ENCODE measurements around the gene SGSM1.
A peak's percentile ranks its signal among the peaks of the same experiment; 100 is the strongest.

SGSM1 gene

DNA sequence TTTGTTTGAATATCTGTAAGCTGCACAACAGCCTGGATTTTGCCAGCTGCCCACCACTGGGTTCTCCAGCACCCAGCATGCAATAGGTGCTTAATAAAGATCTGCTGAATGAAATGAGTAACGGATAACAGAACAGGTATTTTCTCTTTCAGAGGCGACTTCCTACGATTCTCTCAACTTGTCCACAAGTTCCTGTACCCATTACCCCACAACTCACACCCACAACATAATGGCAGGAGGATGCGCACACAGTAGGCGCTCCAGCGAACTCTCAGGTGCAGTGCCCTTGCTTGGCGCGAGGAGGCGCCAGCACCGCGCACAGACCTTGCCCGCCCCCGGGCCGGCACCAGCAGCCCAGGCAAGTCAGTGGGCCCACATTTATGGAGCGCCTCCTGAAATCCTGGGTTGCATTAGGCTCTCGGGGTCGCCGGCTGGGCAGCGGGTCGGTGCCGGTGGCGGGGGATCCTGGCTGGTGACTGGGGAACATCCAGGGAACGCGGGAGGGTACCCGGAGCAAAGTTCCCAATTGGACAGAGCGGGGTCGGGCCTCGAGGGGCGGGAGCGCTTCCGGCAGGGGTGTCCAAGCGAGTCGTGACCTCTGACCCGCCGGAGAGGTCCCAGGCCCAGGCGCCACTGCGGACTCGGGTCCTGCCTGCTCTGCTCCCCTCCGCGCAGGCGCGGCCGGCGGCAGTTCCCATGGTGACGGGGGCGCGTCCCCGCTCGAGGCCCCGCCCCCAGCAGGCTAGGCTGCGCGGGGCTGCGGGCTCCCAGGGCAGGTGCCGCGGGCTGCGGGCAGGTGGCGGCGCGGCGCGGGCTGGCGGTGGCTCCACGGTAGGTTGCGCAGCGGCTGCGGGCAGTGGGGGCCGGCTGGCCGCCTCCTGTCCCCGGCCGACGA lies 146.2 kb downstream of the SGSM1 start, which contains the start of gene KIAA1671:
Gene KIAA1671, plus strand, starts transcription at position 775 of the 895 bp plus-strand sequence. CDS start 75,284 bp downstream, outside the sequence.
- DNase-seq (ENCODE audit: low read depth), result peak; percentile 68

DNA sequence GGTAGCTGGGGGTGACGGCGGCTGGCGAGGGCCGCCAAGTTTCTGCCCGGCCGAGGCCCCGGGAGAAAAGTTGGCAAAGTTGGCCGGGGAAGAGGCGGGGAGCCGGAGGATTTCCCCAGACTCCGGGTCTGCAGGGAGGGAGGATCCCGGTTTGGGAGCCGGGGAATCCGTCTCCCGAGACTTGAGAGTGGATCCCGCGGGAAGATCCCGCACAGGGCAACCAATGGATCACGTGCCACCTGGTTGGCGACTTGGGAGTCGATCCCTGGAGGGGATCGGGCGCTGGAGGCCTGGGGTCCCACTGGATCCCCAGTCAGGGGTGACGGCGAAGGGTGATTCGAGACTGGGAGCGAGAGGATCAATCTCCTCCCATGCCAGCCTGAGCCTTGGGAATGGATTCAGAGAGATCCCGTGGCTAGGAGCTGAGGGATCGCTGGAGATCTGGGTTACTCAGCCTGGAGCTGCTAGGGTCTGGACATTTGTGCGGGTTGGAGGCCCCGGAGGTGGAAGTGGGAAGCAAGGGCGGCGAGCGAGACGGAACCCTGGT lies 146.9 kb downstream of the SGSM1 start:
- no peak for DNase-seq (ENCODE audit: low read depth)

DNA sequence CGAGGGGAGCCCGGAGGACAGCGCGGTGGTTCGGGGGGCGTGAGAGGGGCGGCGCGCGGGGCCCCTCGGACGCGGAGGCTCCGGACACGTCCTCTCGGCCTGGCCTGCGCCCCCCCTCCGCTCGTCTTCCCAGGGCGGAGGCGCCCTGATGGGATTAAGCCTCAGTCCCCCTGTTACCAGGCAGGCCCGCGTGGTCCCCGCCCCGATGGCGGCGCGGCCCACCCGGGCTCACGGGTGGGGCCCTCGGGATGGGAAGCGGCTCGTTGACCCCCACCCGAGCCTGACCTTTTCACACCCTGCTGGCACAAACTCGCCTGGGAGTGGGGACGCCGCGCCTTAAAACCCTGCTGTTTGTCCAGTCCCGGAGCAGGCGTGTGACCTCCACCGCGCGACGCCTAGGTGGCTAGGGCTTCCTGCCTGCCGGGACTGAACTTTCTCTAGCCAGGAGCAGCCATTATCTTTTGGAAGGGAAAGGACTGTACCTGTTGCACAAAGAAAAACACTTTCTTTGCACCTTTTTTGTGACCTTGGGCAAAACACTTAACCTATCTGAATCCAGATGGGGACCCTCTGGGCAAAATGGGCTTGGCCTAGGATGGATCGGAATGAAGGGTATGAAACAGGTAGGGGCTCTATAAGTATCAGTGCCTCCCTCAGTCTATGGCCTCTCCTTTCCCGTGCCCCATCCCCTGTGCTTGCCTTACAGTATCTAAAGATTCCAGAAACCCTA lies 147.5 kb downstream of the SGSM1 start:
- no peak for DNase-seq (ENCODE audit: low read depth)

GRCh38 chr22:24954114-24954463 lies 148.1 kb downstream of the SGSM1 start:
- DNase-seq (ENCODE audit: low read depth), result no peak

GRCh38 chr22:24954856-24955255 lies 148.8 kb downstream of the SGSM1 start:
- DNase-seq (ENCODE audit: low read depth), result no peak

DNA sequence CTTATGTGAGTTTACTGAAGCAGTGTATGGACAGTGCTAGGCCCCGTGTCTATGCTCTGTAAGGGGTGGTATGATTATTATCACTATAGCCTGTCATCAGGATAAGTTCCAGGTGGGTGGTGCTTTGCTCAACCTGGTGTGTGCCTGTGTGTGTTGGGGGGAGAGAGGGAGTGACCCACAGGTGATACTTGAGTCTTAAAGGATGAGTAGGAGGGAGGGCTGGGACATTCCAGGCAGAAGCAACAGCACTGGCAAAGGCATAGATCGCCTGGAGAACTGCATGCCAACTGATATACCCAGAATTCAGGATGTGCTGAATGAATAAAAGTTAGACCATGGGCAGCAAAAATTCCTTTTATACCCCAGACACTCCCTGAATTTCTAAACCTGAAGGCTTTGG lies 151.0 kb downstream of the SGSM1 start:
- DNase-seq (ENCODE audit: low read depth), result no peak

DNA sequence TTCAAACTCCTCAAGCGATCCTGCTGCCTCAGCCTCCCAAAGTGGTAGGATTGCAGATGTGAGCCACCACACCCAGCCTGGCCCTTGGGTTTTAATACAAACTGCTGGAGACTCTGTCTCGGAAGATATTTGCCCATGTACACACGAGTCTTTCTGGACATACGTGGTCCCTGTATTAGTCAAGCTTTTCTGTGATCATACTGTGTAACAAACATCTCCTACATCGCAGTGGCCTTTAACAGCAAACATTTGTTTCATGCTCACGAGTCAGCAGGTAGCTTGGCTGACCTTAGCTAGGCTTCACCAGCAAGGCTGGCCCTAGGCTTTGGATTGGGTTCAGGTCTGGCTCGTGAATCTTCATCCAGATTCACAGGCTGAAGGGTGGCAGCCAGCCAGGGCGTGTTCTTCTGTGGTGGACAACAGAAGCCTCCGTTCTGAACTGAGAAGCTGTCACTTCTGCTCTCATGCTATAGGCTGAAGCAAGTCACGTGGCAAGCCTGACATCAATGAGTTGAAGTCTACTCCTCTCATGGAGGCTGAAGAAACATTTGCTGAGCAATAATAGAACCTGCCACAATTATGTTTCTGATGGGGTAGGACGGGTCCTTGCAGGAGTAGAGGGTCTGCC lies 155.3 kb downstream of the SGSM1 start:
- DNase-seq (ENCODE audit: low read depth), result no peak

GRCh38 chr22:24962094-24962493 lies 156.1 kb downstream of the SGSM1 start:
- no peak for DNase-seq (ENCODE audit: low read depth)

DNA sequence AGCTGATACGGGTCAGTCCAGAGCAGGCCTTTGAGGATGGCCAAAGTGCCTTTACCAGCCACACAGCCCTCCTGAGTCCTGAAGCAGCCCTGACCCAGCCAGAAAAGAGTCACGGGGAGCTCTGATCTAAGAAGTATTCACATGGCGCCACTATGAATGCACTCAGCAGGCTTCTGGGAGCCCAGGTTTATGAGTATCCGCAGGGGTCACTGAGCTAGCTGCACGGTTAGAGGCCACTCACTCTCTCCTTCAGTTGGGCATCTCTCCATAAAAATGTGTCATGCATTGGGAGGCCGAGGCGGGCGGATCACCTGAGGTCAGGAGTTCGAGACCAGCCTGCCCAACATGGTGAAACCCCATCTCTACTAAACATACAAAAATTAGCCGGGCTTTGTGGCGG lies 156.8 kb downstream of the SGSM1 start:
- DNase-seq (ENCODE audit: low read depth), result no peak

- no peak for DNase-seq (ENCODE audit: low read depth)
Measured at GRCh38 chr22:24964441-24964840, 158.4 kb downstream of the SGSM1 start.

- DNase-seq (ENCODE audit: low read depth), result no peak
Measured at GRCh38 chr22:24965822-24966626, 160.0 kb downstream of the SGSM1 start.

DNA sequence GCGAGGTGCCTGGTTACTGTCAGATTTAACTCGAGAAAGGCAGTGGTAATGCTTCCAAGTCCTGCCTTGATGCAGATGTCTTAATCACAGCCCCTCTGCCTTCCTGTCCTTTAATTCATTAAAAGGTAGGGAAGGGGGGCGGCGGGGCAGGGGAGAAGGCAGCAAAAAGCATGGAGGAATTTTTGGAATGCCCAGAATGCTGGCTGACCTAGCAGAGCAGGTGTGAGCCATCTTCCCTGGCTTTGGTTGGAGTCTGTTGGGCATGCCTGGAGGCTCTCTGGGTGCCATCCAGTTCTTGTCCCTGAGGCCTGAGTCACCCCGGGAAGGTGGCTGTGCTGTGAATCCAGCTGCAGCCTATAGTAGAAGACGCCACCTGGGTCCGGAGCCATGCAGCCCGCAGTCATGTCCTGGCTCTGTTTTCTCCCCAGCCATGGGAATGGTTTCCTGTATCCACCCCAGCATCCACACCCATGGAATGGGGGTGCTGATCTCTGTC lies 162.1 kb downstream of the SGSM1 start:
- no peak for DNase-seq (ENCODE audit: low read depth)

- no peak for DNase-seq (ENCODE audit: low read depth)
Measured at GRCh38 chr22:24969560-24970301, 163.7 kb downstream of the SGSM1 start.

DNA sequence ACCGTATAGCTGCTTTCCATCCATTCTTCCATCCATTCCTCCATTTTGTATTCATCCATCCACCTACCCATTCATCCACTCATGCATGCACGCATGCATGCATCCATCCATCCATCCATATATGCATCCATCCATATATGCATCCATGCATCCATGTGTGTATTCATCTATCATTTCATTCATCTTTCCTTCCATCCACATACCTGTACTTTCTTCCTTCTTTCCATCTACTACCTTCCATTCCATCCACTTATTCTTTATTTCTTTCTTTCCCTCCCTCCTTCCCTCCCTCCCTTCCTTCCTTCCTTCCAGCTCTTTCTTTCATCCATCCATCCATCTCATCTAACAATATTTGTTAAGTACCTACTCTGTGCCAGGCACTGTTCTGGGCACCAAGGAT lies 166.4 kb downstream of the SGSM1 start:
- DNase-seq (ENCODE audit: low read depth), result no peak

DNA sequence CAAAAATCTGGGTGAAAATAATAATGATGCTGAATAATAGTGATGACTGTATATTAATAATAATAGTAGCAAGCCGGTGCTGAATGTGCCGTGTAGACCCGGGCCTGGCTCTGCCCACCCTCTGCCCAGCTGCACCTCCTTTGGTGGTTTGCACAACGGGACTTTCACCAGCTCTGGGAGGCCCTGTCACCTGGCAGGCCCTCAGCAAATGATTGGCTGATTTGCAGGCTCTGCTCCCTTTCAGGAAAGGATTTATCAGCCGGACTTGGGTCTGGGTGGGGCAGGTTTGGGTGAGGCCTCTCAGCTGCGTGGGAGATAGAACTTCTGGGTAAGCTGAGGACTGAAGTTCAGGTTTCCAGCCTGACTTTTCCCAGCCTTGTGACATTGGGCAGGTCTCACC lies 167.9 kb downstream of the SGSM1 start:
- no peak for DNase-seq (ENCODE audit: low read depth)

- DNase-seq (ENCODE audit: low read depth), result no peak
Measured at GRCh38 chr22:24975125-24975640, 169.2 kb downstream of the SGSM1 start.

GRCh38 chr22:24975813-24976341 lies 169.9 kb downstream of the SGSM1 start:
- no peak for DNase-seq (ENCODE audit: low read depth)

GRCh38 chr22:24976442-24977218 lies 170.6 kb downstream of the SGSM1 start:
- no peak for DNase-seq (ENCODE audit: low read depth)
